GM12892 (cell line): ENCODE results near the gene SELENOT.

Experiments
- POLR2A ChIP-seq: IDR thresholded peaks from 2 replicates; pipeline ENCODE4 v1.6.1; 2011; ENCODE audit warnings: low read depth, low read length, control low read depth
- POLR2AphosphoS5 ChIP-seq: IDR thresholded peaks from 2 replicates; pipeline ENCODE4 v1.6.1; 2011; ENCODE audit warnings: low read depth, low read length, control low read depth

DNA sequence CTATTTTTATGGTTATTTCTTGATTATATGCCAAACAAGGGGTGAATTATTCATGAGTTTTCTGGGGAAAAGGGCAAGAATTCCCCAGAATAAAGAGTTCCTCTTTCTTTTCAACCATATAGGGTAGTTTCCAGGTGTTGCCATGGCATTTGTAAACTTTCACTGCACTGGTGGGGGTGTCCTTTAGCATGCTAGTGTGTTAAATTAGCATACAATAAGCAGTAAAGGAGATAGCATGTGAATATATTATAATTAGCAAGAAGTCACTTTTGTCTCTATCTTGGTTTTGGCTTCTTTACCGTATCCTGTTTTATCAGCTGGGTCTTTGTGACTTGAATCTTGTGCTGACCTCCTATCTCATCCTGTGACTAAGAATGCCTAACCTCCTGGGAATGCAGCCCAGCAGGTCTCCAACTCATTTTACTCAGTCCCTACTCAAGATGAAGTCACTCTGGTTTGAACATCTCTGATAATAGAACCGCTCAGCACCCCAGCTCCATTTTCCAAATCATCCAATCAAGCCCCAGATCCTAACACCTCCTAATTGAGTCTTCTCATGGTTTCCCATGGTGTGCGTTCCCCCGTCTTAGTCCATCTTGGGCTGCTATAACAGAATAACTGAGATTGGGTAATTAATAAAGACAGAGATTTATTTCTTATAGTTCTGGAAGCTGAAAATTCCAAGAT, 3.4 kb upstream of the SELENOT start:
- TF ChIP-seq POLR2A, result no peak
- TF ChIP-seq POLR2AphosphoS5, result no peak
